Neuron (in vitro differentiated cells): ENCODE results near the gene EDARADD.

Source experiments
- H2AFZ ChIP-seq: one replicate; pipeline ENCODE4 v1.6.1; 2013; ENCODE audit warnings: low read depth, mild to moderate bottlenecking, inconsistent platforms, low read length, moderate library complexity
- H3K27me3 ChIP-seq: one replicate; pipeline ENCODE4 v1.6.1; 2013; ENCODE audit warnings: low read length; ENCODE audit not compliant: insufficient read depth
- H3K36me3 ChIP-seq: one replicate; pipeline ENCODE4 v1.6.1; 2013; ENCODE audit warnings: low read length; ENCODE audit not compliant: insufficient read depth
- H3K4me1 ChIP-seq: one replicate; pipeline ENCODE4 v1.6.1; 2013; ENCODE audit warnings: low read length; ENCODE audit not compliant: insufficient read depth
- H3K4me3 ChIP-seq: 2 replicates; pipeline ENCODE4 v1.5.1; 2013; ENCODE audit warnings: mild to moderate bottlenecking, low read length, moderate library complexity
- H3K9me3 ChIP-seq: one replicate; pipeline ENCODE4 v1.6.1; 2013; ENCODE audit warnings: low read length

EDARADD gene

GRCh38 chr1:236397173-236397759, 3.2 kb downstream of the EDARADD start:
- Histone ChIP-seq H3K9me3 (no peaks in the 10 kb centered on the region), H3K36me3 (no peaks in the 10 kb centered on the region), H3K4me3 (no peak overlapping the region), H2AFZ (no peak overlapping the region), H3K27me3 (peaks cover 53% of the 10 kb centered on the region), H3K4me1 (peaks cover 22% of the 10 kb centered on the region)

- Histone ChIP-seq H3K4me1 (peaks cover 22% of the 10 kb centered on the region), H2AFZ (no peak overlapping the region), H3K4me3 (no peak overlapping the region), H3K27me3 (peaks cover 47% of the 10 kb centered on the region), H3K9me3 (no peaks in the 10 kb centered on the region), H3K36me3 (no peaks in the 10 kb centered on the region)
Measured at GRCh38 chr1:236398538-236398937, 4.5 kb downstream of the EDARADD start.

GRCh38 chr1:236400061-236400603, 6.0 kb downstream of the EDARADD start:
- Histone ChIP-seq H3K27me3 (peaks cover 33% of the 10 kb centered on the region), H3K4me1 (peaks cover 17% of the 10 kb centered on the region), H3K36me3 (no peaks in the 10 kb centered on the region), H2AFZ (no peak overlapping the region), H3K9me3 (no peaks in the 10 kb centered on the region), H3K4me3 (no peak overlapping the region)

DNA sequence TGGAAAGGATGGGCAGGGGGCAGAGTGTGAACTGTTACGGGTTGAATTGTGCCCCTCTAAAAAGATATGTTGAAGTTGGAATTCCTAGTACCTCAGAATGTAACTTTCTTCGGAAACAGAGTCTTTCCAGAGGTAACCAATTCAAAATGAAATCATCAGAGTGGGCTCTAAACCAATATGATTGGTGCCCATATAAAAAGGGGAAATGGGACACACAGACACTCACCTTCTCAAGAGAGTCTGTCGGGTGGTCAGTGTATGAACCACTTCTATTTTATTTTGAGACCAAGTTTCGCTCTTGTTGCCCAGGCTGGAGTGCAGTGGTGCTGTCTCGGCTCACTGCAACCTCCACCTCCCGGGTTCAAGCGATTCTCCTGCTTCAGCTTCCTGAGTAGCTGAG, 7.6 kb downstream of the EDARADD start:
- Histone ChIP-seq H3K27me3 (peaks cover 18% of the 10 kb centered on the region), H3K9me3 (no peaks in the 10 kb centered on the region), H2AFZ (no peak overlapping the region), H3K4me3 (no peak overlapping the region), H3K36me3 (no peaks in the 10 kb centered on the region), H3K4me1 (peaks cover 8% of the 10 kb centered on the region)

GRCh38 chr1:236403905-236404696, 10.0 kb downstream of the EDARADD start:
- H3K9me3 ChIP-seq, result no peaks in the 10 kb centered on the region
- no peak overlapping the region for H3K4me3 ChIP-seq

GRCh38 chr1:236407059-236407458, 13.0 kb downstream of the EDARADD start:
- no peaks in the 10 kb centered on the region for H3K36me3 ChIP-seq
- no peaks in the 10 kb centered on the region for H3K4me1 ChIP-seq
- no peaks in the 10 kb centered on the region for H3K27me3 ChIP-seq

More at GRCh38 chr1:236403905-236404696, 10.0 kb downstream of the EDARADD start:
- Histone ChIP-seq H2AFZ (no peak overlapping the region), H3K4me1 (peaks cover 8% of the 10 kb centered on the region), H3K27me3 (peaks cover 3% of the 10 kb centered on the region), H3K36me3 (no peaks in the 10 kb centered on the region)

DNA sequence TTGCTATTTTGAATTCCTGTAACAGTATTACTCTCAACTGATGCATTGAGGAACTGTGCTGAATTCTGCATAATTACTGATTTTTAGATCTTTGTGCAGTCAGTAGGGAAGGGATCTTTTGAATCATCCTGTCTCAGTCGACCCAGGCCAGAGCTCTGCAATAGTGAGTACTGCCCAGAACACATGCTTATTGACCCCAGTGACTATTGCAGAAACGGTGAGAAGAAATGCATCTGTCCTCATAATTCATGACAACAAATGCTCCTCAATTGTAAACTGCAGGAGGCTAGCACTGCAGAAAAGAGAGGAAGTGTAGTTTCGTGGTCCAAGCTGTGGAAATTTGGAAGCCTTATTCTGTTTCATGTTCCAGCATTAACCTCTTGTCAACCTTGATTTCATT, 19.6 kb downstream of the EDARADD start:
- Histone ChIP-seq H3K4me3 (no peak overlapping the region), H2AFZ (no peak overlapping the region), H3K36me3 (no peaks in the 10 kb centered on the region), H3K27me3 (no peaks in the 10 kb centered on the region), H3K9me3 (no peaks in the 10 kb centered on the region), H3K4me1 (no peaks in the 10 kb centered on the region)

More at GRCh38 chr1:236407059-236407458, 13.0 kb downstream of the EDARADD start:
- Histone ChIP-seq H2AFZ (no peak overlapping the region), H3K9me3 (no peaks in the 10 kb centered on the region), H3K4me3 (no peak overlapping the region)

DNA sequence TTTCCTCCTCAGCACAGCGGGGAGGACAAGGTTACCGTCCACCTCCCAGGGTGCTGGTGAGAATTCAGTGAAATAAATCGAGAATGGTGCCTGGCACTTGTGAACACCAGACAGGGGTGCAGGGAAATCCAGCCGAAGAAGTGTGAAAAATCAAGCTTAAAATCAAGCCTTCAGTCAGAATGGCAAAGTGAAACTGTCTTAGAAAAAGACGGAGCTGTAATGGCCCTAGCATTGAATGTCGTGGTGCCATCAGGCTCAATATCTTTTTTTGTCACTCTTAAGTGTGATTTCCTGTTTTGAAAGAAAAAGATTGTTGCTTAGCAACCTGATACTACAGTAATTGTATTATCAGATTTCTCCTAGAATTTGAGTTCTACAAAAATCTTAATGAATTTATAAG, 22.1 kb downstream of the EDARADD start:
- Histone ChIP-seq H3K36me3 (no peaks in the 10 kb centered on the region), H3K4me3 (no peak overlapping the region), H2AFZ (no peak overlapping the region), H3K27me3 (no peaks in the 10 kb centered on the region), H3K4me1 (no peaks in the 10 kb centered on the region), H3K9me3 (no peaks in the 10 kb centered on the region)

GRCh38 chr1:236417336-236417735, 23.2 kb downstream of the EDARADD start:
- no peak overlapping the region for H2AFZ ChIP-seq
- no peak overlapping the region for H3K4me3 ChIP-seq
- H3K36me3 ChIP-seq, result no peaks in the 10 kb centered on the region
- no peaks in the 10 kb centered on the region for H3K9me3 ChIP-seq
- H3K27me3 ChIP-seq, result no peaks in the 10 kb centered on the region
- no peaks in the 10 kb centered on the region for H3K4me1 ChIP-seq

GRCh38 chr1:236419502-236419901, 25.4 kb downstream of the EDARADD start:
- Histone ChIP-seq H3K9me3 (no peaks in the 10 kb centered on the region), H3K4me1 (no peaks in the 10 kb centered on the region), H2AFZ (no peak overlapping the region), H3K4me3 (no peak overlapping the region), H3K36me3 (no peaks in the 10 kb centered on the region), H3K27me3 (no peaks in the 10 kb centered on the region)

DNA sequence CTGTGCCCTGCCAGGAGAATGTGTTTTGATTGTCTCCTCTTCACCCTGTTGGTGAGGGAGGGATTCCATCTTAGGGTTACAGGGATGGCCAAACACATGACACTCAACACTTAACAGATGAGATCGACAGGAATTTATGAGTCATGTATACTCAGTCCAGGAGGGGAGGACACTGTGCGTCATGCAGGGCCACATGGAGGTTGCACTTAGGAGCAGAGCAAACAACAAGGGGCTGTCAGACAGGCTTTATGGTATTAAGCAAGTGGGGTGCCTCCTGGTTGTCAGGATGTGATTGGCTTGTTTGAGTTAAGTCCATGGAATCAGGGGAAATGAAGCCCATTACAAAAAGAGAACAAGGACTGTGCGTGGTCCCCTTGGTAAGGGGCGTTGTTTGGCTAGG, 26.9 kb downstream of the EDARADD start:
- no peaks in the 10 kb centered on the region for H3K36me3 ChIP-seq
- H3K4me1 ChIP-seq, result no peaks in the 10 kb centered on the region
- H3K27me3 ChIP-seq, result no peaks in the 10 kb centered on the region
- H3K4me3 ChIP-seq, result no peak overlapping the region
- no peak overlapping the region for H2AFZ ChIP-seq
- no peaks in the 10 kb centered on the region for H3K9me3 ChIP-seq

GRCh38 chr1:236421850-236422516, 27.9 kb downstream of the EDARADD start:
- Histone ChIP-seq H3K9me3 (no peaks in the 10 kb centered on the region), H3K4me3 (no peak overlapping the region), H3K27me3 (no peaks in the 10 kb centered on the region), H3K4me1 (no peaks in the 10 kb centered on the region), H2AFZ (no peak overlapping the region), H3K36me3 (no peaks in the 10 kb centered on the region)

GRCh38 chr1:236422517-236422876, 28.4 kb downstream of the EDARADD start:
- no peak overlapping the region for H2AFZ ChIP-seq
- H3K9me3 ChIP-seq, result no peaks in the 10 kb centered on the region
- H3K4me3 ChIP-seq, result no peak overlapping the region
- no peaks in the 10 kb centered on the region for H3K4me1 ChIP-seq
- no peaks in the 10 kb centered on the region for H3K36me3 ChIP-seq
- H3K27me3 ChIP-seq, result no peaks in the 10 kb centered on the region
